Hepatocyte (in vitro differentiated cells): ENCODE results near the gene IDE. TPM values are rescaled to one million over a fixed set of nuclear protein-coding genes. Genes with fewer than 3 reads are reported as not detected.

Experiments
- DNase-seq: peaks from one replicate; pipeline ENCODE4 v3.0.0-alpha.2; 2016; ENCODE audit warnings: low spot score
- H2AFZ ChIP-seq: fragments of 200-600 bp; sonication (generic); 2 replicates; pipeline ENCODE4 v1.6.0; 2016; ENCODE audit warnings: antibody characterized with exemption, mild to moderate bottlenecking
- H3K27ac ChIP-seq: fragments of 200-600 bp; sonication (generic); 2 replicates; pipeline ENCODE4 v1.5.1; 2016; ENCODE audit warnings: mild to moderate bottlenecking
- H3K27me3 ChIP-seq: fragments of 200-600 bp; sonication (generic); 2 replicates; pipeline ENCODE4 v1.6.1; 2016
- H3K36me3 ChIP-seq: fragments of 200-600 bp; sonication (generic); replicated peaks from 2 replicates; pipeline ENCODE4 v1.5.1; 2016; ENCODE audit warnings: low read depth; ENCODE audit not compliant: insufficient read depth
- H3K4me1 ChIP-seq: fragments of 200-600 bp; sonication (generic); 2 replicates; pipeline ENCODE4 v1.5.1; 2016; ENCODE audit warnings: mild to moderate bottlenecking, moderate library complexity; ENCODE audit not compliant: insufficient read depth
- H3K4me2 ChIP-seq: fragments of 200-600 bp; sonication (generic); 2 replicates; pipeline ENCODE4 v1.6.0; 2016
- H3K4me3 ChIP-seq: fragments of 200-600 bp; sonication (generic); 2 replicates; pipeline ENCODE4 v1.5.1; 2016; ENCODE audit warnings: mild to moderate bottlenecking
- H3K79me2 ChIP-seq: fragments of 200-600 bp; sonication (generic); 2 replicates; pipeline ENCODE4 v1.6.0; 2017; ENCODE audit warnings: mild to moderate bottlenecking
- H3K9me2 ChIP-seq: fragments of 200-600 bp; sonication (generic); replicated peaks from 2 replicates; pipeline ENCODE4 v1.6.0; 2017; ENCODE audit warnings: mild to moderate bottlenecking; ENCODE audit not compliant: insufficient read depth
- H3K9me3 ChIP-seq: fragments of 200-600 bp; sonication (generic); 2 replicates; pipeline ENCODE4 v1.5.1; 2016; ENCODE audit warnings: low read depth, mild to moderate bottlenecking
- H4K20me1 ChIP-seq: fragments of 200-600 bp; sonication (generic); 2 replicates; pipeline ENCODE4 v1.6.0; 2016; ENCODE audit warnings: mild to moderate bottlenecking; ENCODE audit not compliant: insufficient read depth, poor library complexity, severe bottlenecking
- CTCF ChIP-seq: fragments of 200-600 bp; sonication (generic); IDR thresholded peaks from 2 replicates; pipeline ENCODE4 v1.5.1; 2016; ENCODE audit warnings: antibody characterized with exemption, mild to moderate bottlenecking; ENCODE audit not compliant: poor library complexity
- EZH2 ChIP-seq: fragments of 200-600 bp; sonication (generic); IDR thresholded peaks from 2 replicates; pipeline ENCODE4 v1.6.1; 2016; ENCODE audit warnings: antibody characterized with exemption, mild to moderate bottlenecking, borderline replicate concordance
- EZH2phosphoT487 ChIP-seq: fragments of 200-600 bp; sonication (generic); IDR thresholded peaks from one replicate; pipeline ENCODE4 v1.6.1; 2018; ENCODE audit warnings: antibody characterized with exemption, mild to moderate bottlenecking, low read depth, moderate library complexity; ENCODE audit not compliant: unreplicated experiment, severe bottlenecking
- WGBS: methylation state at CpG from one replicate; pipeline ENCODE4 v1.1.6; 2016; ENCODE audit warnings: low lambda C conversion rate; ENCODE audit errors: missing lambda C conversion rate; 5-methylcytosine and 5-hydroxymethylcytosine counted together
- polyA plus RNA-seq: library from polyadenylated mRNA; unstranded; fragments of >200 nt; fragmentation: Nextera tagmentation; extraction: Ambion mirVana; gene quantifications from 2 replicates; pipeline ENCODE4 v1.2.1, GENCODE V29; 2016
- total RNA-seq: library from RNA; depleted of rRNA; stranded (reverse); fragments of >200 nt; gene quantifications from 2 replicates; pipeline ENCODE4 v1.2.3, GENCODE V29; 2014

The IDE gene
- total and polyA plus RNA-seq, 2 experiments from 2014 or later, result 16.6 to 39.7 TPM

GRCh38 chr10:92413519-92413918 is 160.4 kb downstream of the IDE start:
- Histone ChIP-seq H3K9me3 (no peaks in the 10 kb centered on the region), H3K4me2 (no peak overlapping the region), H3K36me3 (no peaks in the 10 kb centered on the region), H3K4me3 (no peak overlapping the region), H2AFZ (no peak overlapping the region), H4K20me1 (no peaks in the 10 kb centered on the region), H3K9me2 (no peaks in the 10 kb centered on the region), H3K79me2 (no peaks in the 10 kb centered on the region), H3K4me1 (no peaks in the 10 kb centered on the region), H3K27ac (no peak overlapping the region), H3K27me3 (no peaks in the 10 kb centered on the region)
- DNase-seq, result no peak
- WGBS, result 91% methylated on average over 4 of the region's 4 CpGs
- no peak for TF ChIP-seq CTCF
- TF ChIP-seq EZH2phosphoT487, result no peak
- TF ChIP-seq EZH2, result no peak

- TF ChIP-seq EZH2, result no peak
- no peak for TF ChIP-seq CTCF
- no peak for TF ChIP-seq EZH2phosphoT487
- DNase-seq, result no peak
- no peaks in the 10 kb centered on the region for H4K20me1 ChIP-seq
These were observed 160.9 kb downstream of the IDE start for GRCh38 chr10:92413011-92413410.

GRCh38 chr10:92411406-92411805 is 162.5 kb downstream of the IDE start:
- Histone ChIP-seq H3K27ac (no peak overlapping the region), H3K36me3 (no peaks in the 10 kb centered on the region), H3K27me3 (no peaks in the 10 kb centered on the region), H3K9me2 (no peaks in the 10 kb centered on the region), H3K4me2 (no peak overlapping the region), H3K4me1 (no peaks in the 10 kb centered on the region), H3K9me3 (no peaks in the 10 kb centered on the region), H3K79me2 (no peaks in the 10 kb centered on the region), H4K20me1 (no peaks in the 10 kb centered on the region), H3K4me3 (no peak overlapping the region), H2AFZ (no peak overlapping the region)
- WGBS, result 89% methylated on average over 8 of the region's 8 CpGs
- TF ChIP-seq CTCF, result no peak
- no peak for TF ChIP-seq EZH2
- no peak for TF ChIP-seq EZH2phosphoT487
- DNase-seq, result no peak

More at GRCh38 chr10:92413011-92413410, 160.9 kb downstream of the IDE start:
- Histone ChIP-seq H3K4me1 (no peaks in the 10 kb centered on the region), H3K4me2 (no peak overlapping the region), H3K36me3 (no peaks in the 10 kb centered on the region), H2AFZ (no peak overlapping the region), H3K4me3 (no peak overlapping the region), H3K27me3 (no peaks in the 10 kb centered on the region), H3K9me2 (no peaks in the 10 kb centered on the region), H3K27ac (no peak overlapping the region), H3K79me2 (no peaks in the 10 kb centered on the region), H3K9me3 (no peaks in the 10 kb centered on the region)
- WGBS, result 85% methylated on average over 9 of the region's 9 CpGs

DNA sequence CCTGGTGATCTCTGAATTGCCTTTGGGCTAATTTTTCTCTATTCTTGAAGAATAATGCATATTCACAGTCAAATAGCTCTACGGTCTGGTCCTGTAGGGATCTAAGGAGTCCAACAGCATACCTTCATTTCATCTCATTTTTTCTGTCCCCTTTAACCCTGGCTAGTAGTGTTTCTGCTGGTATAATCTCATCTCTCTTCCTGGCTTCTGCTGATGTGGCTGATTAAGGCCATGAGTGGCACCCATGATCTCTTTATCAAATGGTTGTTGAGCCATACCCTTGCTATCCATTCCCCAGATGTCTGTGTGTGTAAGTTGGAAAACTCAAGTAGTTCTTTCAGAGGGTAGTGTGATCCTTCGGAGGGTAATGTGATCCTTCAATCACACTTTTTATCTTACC is 163.4 kb downstream of the IDE start:
- Histone ChIP-seq H3K36me3 (no peaks in the 10 kb centered on the region), H3K27me3 (no peaks in the 10 kb centered on the region), H3K9me3 (no peaks in the 10 kb centered on the region), H2AFZ (no peak overlapping the region), H3K27ac (no peak overlapping the region), H3K4me1 (no peaks in the 10 kb centered on the region), H3K4me3 (no peak overlapping the region), H3K9me2 (no peaks in the 10 kb centered on the region), H4K20me1 (no peaks in the 10 kb centered on the region), H3K79me2 (no peaks in the 10 kb centered on the region), H3K4me2 (no peak overlapping the region)
- no peak for DNase-seq
- WGBS, result 77% methylated on average over 2 of the region's 2 CpGs
- TF ChIP-seq CTCF (no peak), EZH2phosphoT487 (no peak), EZH2 (no peak)
